G401 (cell line): ENCODE data around the gene C1QA. TPM values are rescaled to one million over a fixed set of nuclear protein-coding genes. Genes with fewer than 3 reads are reported as not detected.

Experiments
- DNase-seq: peaks from one replicate; pipeline ENCODE4 v3.0.0-alpha.2; 2015; ENCODE audit warnings: low spot score
- in situ Hi-C: cut with HindIII; loops from 2 replicates; pipeline ENCODE4 v1.10.0; 2016; ENCODE audit warnings: low sequenced_read_pairs, mixed read lengths
- total RNA-seq: library from RNA; depleted of rRNA; stranded (reverse); fragments of >200 nt; shearing (Covaris generic); gene quantifications from 2 replicates; pipeline ENCODE4 v1.2.3, GENCODE V29; 2014; rRNA removed

Gene C1QA, protein sequence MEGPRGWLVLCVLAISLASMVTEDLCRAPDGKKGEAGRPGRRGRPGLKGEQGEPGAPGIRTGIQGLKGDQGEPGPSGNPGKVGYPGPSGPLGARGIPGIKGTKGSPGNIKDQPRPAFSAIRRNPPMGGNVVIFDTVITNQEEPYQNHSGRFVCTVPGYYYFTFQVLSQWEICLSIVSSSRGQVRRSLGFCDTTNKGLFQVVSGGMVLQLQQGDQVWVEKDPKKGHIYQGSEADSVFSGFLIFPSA
- not detected in 2 replicates for total RNA-seq

GRCh38 chr1:22636353-22636752 is at the start of gene C1QA:
TSS of gene C1QA (plus strand) at chr1:22636628. CDS start at chr1:22637617, 989 bp downstream.
- in situ Hi-C loops: no loop called here

GRCh38 chr1:22587247-22587646 is 49.2 kb upstream of the C1QA start:
- in situ Hi-C loops: no loop called here

More at GRCh38 chr1:22636353-22636752, at the start of gene C1QA:
- no peak for DNase-seq

DNA sequence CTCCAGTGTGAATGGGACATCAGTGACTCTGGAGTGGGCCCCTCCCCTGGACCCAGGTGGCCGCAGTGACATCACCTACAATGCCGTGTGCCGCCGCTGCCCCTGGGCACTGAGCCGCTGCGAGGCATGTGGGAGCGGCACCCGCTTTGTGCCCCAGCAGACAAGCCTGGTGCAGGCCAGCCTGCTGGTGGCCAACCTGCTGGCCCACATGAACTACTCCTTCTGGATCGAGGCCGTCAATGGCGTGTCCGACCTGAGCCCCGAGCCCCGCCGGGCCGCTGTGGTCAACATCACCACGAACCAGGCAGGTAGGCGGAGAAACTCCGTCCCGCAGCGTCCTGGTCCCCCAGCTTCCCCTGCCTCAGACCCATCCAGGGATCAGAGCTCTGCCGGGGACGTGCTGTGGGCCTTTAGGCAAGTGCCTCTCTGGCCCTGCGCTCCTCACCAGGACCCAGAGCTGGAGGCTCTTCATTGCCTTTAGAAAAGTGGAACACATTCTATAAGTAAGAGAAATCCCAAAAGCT is 47.5 kb upstream of the C1QA start:
- no peak for DNase-seq
- in situ Hi-C loops: no loop called here

More at GRCh38 chr1:22587247-22587646, 49.2 kb upstream of the C1QA start:
- DNase-seq: no peak

DNA sequence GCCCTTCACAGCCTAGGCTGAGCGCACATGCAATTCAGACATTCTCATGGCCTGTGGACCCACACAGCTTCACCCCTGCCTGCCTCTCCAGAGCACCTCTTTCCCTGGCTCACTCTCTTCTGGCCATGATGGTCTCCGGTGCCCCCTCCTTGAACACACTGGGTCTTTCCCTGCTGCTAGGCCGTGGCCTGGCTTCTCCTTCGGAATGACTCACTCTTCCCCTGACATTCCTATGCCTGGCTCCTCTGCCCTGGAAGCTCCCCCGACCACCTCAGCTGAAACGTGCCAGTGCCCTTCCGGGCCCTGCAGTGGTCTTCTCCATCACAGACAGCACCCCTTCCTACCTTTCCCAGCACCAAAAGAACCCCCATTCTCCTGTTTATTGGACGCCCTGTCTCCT is 44.9 kb upstream of the C1QA start:
- no peak for DNase-seq
- in situ Hi-C loops: no loop called here

- DNase-seq: no peak
- in situ Hi-C loops: no loop called here
Observed at GRCh38 chr1:22592051-22592450, 44.4 kb upstream of the C1QA start.

DNA sequence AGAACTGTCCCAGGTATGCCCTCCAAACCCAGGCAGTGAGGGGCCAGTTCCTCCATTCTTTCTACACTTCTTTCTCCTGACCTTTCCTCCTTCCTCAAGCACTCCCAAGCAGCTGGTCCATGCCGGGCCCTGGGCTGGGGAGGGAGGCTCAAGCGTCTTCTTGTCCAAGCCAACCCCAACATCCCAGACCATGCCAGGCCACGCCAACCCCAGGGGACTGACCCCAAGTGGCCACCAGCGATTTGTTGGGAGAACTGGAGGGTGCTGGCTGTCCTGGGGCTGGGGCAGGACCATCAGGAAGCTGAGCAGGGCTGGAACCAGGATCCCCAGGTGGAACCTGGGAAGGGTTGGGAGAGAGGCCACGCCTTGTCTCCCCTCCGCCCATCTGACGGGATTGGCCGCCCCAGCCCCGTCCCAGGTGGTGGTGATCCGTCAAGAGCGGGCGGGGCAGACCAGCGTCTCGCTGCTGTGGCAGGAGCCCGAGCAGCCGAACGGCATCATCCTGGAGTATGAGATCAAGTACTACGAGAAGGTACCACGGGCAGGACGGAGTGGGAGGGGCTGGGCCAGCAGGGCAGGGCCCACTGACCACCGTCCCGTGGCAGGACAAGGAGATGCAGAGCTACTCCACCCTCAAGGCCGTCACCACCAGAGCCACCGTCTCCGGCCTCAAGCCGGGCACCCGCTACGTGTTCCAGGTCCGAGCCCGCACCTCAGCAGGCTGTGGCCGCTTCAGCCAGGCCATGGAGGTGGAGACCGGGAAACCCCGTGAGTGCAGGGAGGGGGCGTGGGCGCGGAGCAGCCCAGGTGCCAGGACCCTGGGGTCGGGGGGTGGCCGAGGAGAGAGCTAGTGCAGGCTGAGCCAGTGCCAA is 43.3 kb upstream of the C1QA start:
- in situ Hi-C loops: no loop called here
- DNase-seq: no peak

DNA sequence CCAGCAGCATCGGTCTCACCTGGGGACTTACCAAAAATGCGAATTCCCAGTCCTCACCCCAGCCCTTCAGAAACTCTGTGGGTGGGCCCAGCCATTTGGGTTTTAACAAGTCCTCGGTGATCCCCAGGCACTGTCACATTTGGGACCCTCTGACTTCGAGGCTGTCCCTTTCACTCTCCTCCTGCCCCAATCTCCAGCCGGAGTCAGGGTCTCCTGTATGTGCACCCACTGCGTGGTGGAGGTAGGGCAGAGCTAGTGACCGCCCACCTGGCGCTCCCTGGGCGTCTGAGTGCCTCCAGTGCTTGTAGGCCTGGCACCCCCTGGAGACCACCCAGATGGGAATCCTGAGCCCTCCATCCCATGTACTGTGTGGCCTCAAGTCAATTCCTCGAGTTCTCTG is 42.0 kb upstream of the C1QA start:
- in situ Hi-C loops: no loop called here
- no peak for DNase-seq

DNA sequence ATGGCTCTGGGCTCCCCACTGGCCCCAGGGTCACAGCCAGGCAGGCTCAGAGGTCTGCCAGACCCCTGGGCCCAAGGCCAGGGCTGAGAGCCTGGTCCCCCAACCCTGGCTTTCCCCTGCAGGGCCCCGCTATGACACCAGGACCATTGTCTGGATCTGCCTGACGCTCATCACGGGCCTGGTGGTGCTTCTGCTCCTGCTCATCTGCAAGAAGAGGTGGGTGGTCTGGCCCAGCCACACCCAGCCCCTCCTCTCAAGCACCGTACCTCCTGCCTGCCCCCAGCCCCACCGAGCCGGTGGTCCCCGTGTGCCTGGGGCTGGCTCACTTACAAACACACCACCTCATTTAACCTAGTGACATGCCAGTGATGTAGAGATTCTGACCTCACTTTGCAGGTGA is 41.3 kb upstream of the C1QA start:
- in situ Hi-C loops: no loop called here

DNA sequence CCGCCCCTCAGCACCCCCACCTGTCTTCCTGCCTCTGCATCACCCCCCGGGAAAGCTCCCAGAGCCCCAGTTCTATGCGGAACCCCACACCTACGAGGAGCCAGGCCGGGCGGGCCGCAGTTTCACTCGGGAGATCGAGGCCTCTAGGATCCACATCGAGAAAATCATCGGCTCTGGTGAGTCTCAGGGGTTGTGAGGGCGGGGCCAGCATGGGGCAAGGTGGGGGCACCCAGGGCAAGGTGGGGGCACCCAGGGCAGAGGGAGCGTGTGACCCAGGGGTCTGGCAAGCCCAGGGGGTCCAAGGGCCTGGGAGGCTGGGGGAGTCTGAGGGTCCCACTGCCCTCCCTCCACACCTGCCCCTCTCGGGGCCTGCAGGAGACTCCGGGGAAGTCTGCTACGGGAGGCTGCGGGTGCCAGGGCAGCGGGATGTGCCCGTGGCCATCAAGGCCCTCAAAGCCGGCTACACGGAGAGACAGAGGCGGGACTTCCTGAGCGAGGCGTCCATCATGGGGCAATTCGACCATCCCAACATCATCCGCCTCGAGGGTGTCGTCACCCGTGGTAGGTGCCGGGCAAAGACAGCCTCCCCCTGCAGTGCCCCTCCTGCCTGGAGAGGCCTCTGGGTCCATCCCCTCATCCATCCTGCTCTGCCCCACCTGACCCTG is 39.0 kb upstream of the C1QA start:
- in situ Hi-C loops: no loop called here
- no peak for DNase-seq

More for the DNA sequence above, 41.3 kb upstream of the C1QA start:
- DNase-seq: no peak

GRCh38 chr1:22597996-22598395 is 38.4 kb upstream of the C1QA start:
- in situ Hi-C loops: no loop called here
- DNase-seq: no peak

- in situ Hi-C loops: no loop called here
Observed at GRCh38 chr1:22598736-22599135, 37.7 kb upstream of the C1QA start.

DNA sequence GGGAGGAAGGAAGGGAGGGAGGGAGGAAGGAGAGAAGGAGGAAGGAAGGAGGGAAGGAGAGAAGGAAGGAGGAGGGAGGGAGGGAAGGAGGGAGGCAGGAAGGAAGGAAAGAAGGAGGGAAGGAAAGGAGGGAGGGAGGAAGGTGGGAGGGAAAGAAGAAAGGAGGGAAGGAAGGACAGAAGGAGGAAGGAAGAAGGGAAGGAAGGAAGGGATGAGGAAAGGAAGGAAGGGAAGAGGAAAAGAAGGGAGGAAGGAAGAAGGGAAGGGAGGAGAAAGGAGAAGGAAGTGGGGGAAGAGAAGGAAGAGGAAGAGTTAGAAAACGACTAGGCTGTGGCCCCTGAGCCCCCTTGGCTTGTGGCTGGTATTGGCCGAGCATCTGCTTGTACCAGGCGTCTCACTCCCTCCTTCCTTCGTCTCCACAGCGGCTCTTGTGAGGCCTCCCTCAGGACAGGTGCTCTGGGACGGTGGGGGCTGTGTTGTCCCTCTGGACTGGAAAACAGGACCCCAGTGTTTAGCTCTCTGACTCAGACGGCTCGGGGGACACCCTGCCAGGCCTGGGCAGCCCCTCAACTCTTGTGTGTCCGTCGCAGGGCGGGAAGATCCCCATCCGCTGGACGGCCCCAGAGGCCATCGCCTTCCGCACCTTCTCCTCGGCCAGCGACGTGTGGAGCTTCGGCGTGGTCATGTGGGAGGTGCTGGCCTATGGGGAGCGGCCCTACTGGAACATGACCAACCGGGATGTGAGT is 36.2 kb upstream of the C1QA start:
- peak; percentile 62 for DNase-seq
- in situ Hi-C loops: no loop called here

More at GRCh38 chr1:22598736-22599135, 37.7 kb upstream of the C1QA start:
- no peak for DNase-seq

- DNase-seq: no peak
- in situ Hi-C loops: no loop called here
Observed at GRCh38 chr1:22600817-22601605, 35.4 kb upstream of the C1QA start.

DNA sequence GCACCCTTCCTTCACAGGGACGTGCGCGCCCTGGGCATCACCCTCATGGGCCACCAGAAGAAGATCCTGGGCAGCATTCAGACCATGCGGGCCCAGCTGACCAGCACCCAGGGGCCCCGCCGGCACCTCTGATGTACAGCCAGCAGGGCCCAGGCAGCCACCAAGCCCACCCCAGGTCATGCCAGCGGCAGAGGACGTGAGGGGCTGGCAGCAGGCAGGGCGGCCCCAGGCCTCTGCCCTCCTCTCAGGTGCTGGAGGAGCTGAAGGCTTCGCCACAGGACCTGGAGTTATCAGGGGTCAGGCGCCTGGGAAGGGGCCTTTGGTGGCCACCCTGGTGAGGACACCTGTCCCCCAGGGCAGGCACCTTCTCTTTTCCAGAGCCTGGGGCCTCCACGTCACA is 34.8 kb upstream of the C1QA start:
- in situ Hi-C loops: no loop called here

DNA sequence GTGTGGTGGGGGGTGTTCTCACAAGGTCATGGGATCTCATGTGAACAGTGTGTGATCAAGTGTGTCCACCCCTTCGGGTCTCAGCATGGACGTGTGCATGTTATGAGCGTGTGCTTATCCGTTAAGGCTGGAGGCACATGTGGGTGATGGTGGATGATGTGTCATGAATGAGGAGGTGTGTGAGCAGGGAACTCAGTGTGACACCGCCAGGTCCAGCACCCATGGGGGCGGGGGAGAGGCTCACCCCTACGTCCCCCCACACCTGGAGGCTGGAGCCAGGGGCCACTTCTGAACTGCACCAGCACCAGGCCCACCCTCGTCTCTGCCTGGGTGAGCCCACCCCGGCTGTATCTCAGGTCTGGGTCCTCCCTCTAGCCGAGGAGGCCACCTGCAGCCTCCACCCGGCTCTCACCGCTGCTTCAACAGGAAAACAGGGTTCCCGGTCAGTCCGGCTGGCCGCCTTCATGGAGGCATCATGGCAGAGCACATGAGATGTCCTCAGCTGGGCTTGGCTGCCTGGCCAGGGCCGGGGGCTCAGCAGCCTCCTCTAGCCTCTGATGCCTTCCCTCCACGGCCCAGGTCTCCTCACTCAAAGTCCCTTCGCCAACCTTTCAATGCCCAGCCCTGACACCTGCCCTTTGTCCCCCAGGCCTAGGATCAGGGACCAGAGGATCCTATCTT is 34.2 kb upstream of the C1QA start:
- in situ Hi-C loops: no loop called here
- no peak for DNase-seq

More for the DNA sequence above, 34.8 kb upstream of the C1QA start:
- DNase-seq: no peak

DNA sequence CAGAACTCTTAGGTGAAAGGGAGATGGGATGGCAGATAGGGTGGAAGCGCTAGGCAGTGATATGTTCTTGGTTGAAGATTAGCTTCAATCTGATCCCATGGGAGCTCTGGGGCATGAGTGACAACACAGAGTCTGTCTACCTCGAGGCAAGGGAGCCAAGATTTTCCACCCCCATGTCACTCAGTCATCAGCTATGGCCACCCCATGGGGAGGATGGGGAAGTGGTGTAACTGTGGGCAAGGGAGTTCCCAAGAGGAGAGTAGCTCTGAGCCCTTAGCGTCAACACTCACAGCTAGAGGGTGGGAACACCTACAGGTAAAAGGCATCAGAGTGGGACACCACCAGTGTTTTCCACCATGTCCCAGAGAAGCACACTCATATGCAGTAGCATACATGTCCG is 30.3 kb upstream of the C1QA start:
- in situ Hi-C loops: no loop called here
- no peak for DNase-seq

GRCh38 chr1:22607154-22607553 is 29.3 kb upstream of the C1QA start:
- DNase-seq: no peak
- in situ Hi-C loops: no loop called here

- DNase-seq: no peak
- in situ Hi-C loops: no loop called here
Observed at GRCh38 chr1:22608361-22608760, 28.1 kb upstream of the C1QA start.
